Activated CD4-positive, alpha-beta T cell treated with anti-CD3 and anti-CD28 coated beads, Interleukin-2, Interleukin-4, amounts not matched to agents 100 ng/mL and 50 ng/mL, durations not matched to agents 16 hours and 8 hours (primary cell): ENCODE results near the gene SLCO1B1.
"Not testable (repeated sequence)": the region's sequence is repeated elsewhere in the genome, so short reads cannot be mapped to it uniquely, and the experiment has no call there.

Source experiments
- DNase-seq: peaks from one replicate; pipeline ENCODE4 v3.0.0-alpha.2; 2020; ENCODE audit warnings: low spot score

Gene SLCO1B1, protein sequence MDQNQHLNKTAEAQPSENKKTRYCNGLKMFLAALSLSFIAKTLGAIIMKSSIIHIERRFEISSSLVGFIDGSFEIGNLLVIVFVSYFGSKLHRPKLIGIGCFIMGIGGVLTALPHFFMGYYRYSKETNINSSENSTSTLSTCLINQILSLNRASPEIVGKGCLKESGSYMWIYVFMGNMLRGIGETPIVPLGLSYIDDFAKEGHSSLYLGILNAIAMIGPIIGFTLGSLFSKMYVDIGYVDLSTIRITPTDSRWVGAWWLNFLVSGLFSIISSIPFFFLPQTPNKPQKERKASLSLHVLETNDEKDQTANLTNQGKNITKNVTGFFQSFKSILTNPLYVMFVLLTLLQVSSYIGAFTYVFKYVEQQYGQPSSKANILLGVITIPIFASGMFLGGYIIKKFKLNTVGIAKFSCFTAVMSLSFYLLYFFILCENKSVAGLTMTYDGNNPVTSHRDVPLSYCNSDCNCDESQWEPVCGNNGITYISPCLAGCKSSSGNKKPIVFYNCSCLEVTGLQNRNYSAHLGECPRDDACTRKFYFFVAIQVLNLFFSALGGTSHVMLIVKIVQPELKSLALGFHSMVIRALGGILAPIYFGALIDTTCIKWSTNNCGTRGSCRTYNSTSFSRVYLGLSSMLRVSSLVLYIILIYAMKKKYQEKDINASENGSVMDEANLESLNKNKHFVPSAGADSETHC

DNA sequence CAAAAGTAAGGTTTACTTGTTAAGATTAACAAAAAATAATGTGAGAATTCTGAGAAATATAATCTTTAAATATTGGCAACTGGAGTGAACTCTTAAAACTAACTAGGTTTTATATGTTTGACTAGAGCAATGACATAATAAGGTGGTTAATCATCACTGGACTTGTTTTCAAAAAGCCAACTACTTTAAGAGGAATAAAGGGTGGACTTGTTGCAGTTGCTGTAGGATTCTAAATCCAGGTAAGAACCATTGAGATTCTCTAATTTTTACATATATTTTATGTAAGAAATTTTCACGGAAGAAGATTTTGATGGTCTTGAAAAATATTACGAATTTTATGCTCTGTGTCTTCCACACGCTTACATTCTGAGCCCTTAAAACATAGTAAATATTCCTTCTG is at the start of gene SLCO1B1:
Gene SLCO1B1 (plus strand): TSS at position 197 of the 400 bp plus-strand sequence. CDS start 10,381 bp downstream, outside the sequence.
- no peak for DNase-seq

DNA sequence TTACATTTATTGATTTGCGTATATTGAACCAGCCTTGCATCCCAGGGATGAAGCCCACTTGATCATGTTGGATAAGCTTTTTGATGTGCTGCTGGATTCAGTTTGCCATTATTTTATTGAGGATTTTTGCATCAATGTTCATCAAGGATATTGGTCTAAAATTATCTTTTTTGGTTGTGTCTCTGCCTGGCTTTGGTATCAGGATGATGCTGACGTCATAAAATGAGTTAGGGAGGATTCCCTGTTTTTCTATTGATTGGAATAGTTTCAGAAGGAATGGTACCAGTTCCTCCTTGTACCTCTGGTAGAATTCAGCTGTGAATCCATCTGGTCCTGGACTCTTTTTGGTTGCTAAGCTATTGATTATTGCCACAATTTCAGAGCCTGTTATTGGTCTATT is 46.2 kb upstream of the SLCO1B1 start:
- DNase-seq, result not testable (repeated sequence)

DNA sequence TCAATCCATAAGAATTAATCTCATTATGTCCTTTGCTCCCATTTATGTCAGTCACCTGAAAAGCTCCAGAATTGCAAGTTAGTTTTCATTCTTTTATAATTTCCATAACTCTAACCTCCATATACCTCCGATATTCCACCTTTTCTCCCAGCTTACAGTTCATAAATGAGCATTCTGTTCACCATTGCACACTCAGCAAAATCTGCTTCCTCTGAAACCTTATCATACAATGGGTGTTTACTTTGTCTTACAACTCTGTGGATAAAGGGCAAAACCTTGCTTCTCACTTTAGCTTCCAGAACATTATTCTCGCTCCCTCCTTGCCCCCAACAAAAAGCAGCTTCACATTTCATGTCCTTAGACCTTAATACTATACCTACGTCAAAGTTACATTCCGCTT is 19.3 kb upstream of the SLCO1B1 start:
- DNase-seq, result no peak

DNA sequence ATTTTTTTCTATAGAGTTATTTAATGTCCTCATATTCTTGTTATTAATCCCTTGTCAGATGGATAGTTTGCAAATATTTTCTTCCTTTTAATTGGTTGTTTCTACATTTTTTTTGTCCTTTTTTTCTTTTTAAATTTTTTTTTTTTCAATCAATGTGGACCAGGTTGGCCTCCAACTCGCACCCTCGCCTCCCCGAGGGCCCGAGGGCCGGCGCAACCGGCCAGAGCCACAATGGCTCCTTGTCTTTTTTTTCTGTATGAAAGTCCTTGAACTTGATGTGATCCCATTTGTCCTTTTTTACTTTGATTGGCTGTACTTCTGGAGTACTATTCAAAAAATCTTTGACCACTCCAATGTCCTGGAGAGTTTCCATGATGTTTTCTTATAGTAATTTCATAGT is 17.7 kb upstream of the SLCO1B1 start:
- no peak for DNase-seq

DNA sequence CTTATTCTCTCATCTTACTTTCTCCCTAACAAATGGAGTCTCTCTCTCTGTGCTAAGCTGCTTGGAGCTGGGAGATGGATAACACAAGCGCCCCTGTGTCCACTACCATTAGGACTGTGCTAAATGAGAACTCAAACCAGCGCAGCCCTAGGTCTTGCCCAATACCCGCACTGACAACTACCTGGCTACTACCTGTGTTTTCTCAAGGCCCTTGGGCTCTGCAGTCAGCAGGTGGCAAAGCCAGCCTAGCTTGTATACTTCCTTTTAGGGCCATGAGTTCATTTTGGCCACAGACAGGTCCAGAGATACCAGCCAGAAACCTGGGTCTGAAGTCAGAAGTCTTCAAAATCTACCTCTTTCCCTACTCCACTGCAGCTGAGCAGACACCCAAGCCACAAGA is 13.0 kb upstream of the SLCO1B1 start:
- no peak for DNase-seq

DNA sequence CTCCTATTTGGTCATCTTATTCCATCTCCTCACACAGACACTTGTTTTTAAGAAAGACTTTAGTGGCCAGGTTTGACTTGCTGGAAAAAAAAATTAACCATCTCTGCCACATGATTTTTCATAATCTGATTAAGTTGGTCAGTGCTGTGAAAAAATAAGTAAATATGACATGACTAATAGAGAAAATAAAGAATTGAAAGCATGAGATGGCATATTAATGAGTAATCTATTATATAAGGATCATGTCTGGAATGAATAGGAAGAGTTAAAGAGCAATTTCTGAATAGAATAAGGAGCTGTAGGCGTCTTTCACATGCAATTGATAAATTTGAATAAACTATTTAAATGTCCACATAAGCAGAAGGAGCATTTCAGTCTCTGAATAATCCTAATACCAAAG is 12.2 kb upstream of the SLCO1B1 start:
- DNase-seq, result no peak

DNA sequence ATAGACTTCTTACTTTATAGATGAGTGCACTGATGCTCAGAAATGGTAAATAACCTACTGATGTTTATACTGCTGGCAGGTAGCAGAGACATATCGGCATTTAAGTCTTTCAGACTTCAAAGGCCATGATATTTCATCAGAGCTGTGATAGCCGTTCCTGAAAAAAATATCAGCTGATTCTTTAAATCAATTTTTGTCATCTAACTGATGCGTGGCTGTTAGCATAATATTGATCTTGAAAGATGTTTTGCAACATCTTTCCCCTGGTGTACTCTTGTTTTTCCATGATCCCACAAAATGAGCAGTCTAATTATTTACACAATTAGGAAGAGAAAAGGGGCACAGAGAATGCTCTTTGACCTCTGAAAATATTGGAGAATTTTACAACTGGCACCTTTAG is 1.6 kb upstream of the SLCO1B1 start:
- DNase-seq, result no peak

DNA sequence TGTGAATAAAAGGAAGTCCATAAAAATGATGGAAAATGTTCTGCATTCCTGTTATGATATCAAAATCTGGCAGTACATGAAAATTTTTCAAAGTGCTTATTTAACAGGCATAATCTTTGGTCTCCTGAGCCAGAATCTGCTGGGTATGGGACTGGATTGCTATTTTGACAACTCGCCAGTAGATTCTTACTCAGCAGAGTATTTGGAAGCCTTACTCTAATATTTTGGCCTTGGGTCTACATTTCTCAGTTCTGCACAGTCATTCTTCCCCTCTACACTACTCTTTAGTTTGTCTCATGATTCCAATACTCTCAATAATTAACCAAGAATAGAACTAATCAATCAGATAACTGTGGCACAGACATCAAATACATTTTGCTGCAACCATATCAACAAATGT is 1.1 kb upstream of the SLCO1B1 start:
- DNase-seq, result no peak

DNA sequence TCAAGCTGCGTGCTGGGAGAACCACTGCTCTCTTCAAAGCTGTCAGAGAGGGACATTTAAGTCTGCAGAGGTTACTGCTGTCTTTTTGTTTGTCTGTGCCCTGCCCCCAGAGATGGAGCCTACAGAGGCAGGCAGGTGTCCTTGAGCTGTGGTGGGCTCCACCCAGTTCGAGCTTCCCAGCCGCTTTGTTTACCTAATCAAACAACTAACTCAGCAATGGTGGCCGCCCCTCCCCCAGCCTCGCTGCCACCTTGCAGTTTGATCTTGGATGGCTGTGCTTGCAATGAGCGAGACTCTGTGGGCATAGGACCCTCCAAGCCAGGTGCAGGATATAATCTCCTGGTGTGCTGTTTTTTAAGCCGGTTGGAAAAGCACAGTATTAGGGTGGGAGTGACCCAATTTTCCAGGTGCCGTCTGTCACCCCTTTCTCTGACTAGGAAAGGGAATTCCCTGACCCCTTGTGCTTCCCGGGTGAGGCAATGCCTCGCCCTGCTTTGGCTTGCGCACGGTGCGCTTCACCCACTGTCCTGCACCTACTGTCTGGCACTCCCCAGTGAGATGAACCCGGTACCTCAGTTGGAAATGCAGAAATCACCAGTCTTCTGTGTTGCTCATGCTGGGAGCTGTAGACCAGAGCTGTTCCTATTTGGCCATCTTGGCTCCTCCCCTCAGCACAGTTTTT is 6.5 kb downstream of the SLCO1B1 start:
- not testable (repeated sequence) for DNase-seq

DNA sequence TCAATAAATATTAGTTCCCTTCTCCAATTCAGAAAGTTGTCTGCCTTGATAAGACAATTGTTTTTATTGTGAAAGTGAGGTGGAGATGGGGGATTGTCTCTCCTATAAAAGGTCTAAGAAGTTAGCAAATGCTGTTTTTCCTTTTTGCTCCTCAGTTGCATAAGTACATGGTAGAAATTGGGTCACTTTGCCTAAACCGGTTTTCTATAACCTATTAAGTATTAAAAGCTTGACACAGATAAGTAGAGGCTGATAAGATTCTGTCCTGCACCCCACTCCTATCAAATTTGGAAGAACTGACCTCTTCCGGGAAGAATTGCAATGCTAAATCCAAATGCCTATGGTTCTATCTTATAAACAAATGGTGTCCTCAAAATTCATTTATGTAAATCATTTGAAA is 7.0 kb downstream of the SLCO1B1 start:
- DNase-seq, result no peak

DNA sequence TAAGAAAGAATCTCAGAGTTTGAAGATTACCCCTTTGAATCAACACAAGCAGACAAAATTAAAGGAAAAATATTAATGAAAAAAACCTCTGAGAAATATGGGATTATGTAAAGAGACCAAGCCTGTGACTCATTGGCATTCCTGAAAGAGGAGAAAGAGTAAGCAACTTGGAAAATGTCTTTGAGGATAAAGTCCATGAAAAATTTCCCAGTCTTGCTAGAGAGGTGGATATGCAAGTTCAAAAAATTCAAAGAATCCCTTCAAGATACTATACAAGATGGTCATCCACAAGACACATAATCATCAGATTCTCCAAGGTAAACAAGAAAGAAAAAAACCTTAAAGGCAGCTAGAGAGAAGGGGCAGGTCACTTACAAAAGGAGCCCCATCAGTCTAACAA is 13.3 kb downstream of the SLCO1B1 start:
- DNase-seq, result no peak

DNA sequence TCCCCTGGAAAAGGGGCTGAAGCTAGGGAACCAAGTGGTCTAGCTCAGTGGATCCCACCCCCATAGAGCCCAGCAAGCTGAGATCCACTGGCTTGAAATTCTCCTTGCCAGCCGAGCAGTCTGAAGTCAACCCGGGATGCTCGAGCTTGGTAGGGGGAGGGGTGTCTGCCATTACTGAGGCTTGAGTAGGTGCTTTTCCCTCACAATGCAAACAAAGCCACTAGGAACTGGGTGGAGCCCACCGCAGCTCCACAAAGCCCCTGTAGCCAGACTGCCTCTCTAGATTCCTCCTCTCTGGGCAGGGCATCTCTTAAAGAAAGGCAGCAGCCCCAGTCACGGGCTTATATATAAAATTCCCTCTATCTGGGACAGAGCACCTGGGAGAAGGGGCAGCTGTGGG is 18.9 kb downstream of the SLCO1B1 start:
- DNase-seq, result not testable (repeated sequence)

DNA sequence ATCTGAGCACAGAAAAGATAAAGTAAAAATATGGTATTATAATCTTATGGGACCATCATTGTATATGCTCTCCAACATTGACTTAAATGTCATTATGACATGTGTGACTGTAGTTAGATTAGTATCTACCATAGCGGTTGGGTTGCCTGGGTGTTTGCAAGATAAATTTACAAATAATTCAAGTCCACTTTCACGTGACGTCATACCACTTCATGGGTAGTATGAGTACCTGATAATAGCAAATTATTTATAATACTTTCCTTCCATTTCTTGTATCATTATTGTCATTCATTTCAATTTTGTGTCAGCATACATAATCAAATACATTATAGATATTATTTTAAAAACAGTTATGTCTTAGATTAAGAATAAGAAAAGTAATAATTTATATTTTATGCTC is 20.2 kb downstream of the SLCO1B1 start:
- DNase-seq, result no peak

DNA sequence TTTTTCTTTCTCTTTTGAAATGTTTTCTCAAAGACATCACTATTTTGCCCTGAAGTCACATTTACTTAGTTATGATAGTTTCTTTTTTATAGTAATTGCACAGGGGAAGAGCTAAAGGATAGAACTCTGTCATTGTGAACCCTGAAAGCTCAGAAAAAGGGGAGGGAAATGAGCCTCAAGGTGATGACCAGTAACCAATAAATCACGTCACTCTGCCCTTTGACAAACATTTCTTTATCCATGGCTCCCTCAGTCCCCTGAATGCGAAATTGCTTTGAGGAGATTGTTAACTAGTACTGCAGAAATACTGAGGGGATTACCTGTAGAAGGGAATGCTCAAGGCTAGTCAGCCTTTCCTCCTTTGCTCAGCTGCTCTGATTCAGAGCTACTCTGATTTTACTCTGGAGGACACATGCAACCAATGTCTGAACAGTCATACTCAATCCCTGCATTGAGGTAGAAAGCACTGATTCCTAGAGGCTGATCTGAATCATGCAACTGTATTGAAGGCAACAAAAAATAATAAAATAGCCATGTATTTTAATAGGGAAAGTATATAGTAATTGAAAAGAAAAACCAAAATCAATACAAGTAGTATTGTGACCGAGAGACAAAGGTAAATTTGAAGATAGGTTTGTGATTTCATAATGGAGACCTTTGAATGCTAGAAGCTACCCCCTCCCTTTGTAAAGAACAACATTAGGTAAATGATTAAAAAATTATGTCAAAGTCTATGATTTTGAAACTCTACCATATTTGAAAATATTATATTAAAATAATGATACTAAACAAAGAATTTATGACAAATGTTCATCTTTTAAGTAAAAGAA is 24.7 kb downstream of the SLCO1B1 start:
- no peak for DNase-seq

DNA sequence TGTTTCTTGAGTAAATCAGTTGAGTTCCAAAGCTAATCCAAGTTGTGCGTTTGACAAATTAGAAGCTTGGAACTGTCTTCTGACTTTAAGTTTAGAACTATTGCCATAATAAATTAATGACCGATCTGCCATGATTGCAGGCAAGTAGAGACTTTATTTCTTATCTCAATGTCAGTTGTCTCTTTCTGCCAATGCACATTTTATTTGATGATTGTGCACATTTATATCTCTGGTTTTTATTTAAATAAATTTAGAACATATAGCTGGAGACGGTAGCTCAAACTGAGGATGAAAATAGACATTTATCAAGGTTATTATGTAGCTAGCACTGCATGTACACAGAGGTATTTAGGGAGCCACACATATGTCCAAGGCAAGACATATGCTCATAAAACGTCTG is 34.1 kb downstream of the SLCO1B1 start:
- DNase-seq, result no peak

DNA sequence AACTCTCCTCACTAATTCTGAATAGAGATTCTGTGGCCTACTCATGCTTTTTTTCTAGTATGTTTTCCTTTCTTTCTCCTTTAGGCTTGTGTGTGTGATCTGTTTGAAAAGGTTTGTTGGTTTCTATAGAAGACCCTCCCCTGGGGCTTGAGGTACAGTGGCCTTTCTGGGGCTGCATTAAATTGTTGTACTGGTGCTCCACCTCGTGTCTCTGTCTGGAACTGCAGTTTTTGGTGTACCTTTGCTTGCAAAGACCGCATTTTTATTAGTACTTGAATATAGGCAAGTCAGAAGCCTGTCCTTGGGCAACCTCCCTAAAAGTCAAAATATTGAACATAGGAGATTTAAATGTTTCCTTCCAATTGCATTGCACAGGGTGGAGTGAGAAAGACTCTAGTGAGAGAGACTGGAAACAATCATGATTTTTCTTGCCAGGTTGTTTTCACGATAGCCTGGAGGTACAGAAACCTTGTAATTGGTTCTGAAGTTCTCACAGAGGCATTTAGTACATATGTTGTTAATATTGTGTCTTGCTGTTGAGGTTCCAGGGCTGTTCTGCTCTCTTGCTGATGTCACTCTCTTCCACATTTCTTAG is 39.0 kb downstream of the SLCO1B1 start:
- peak; percentile 40 for DNase-seq

DNA sequence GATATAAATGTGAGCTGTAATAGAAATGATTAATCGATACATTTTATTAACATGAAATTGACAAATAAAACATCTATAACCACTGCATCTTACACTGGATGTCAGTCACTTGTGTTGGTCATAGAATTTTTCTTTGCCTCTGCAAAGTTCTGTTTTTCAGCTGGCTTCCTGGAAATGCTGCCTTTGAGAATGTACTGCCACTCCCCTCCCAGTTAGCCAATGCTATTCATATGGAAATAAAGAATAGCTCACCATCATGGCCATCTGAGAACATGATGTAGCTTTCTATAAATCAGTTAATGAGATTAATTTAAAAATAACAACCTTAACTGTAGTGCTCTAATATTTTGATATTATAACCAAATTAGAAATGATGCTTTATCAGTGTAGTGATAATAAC is 41.1 kb downstream of the SLCO1B1 start:
- no peak for DNase-seq

DNA sequence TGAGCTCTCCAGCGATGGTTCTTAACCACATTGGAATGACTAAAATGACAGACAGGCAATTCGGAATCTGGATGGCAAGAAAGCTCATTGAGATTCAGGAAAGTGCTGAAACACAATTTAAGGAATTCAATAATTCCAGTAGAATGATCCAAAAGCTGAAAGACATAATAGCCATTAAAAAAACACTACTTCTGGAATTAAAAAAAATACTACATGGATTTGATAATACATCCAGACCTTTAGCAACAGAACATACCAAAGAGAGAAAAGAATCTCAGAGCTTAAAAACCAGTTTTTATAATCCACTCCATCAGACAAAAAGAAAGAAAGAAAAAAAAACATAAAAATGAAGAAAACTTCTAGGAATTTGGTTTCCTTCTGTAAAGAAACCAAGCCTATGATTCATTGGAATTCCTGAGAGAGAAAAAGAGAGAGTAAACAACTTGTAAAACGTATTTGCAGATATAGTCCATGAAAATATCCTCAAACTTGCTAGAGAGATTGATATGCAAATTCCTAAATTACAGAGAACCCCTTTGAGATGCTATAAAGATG is 52.8 kb downstream of the SLCO1B1 start:
- DNase-seq, result no peak

DNA sequence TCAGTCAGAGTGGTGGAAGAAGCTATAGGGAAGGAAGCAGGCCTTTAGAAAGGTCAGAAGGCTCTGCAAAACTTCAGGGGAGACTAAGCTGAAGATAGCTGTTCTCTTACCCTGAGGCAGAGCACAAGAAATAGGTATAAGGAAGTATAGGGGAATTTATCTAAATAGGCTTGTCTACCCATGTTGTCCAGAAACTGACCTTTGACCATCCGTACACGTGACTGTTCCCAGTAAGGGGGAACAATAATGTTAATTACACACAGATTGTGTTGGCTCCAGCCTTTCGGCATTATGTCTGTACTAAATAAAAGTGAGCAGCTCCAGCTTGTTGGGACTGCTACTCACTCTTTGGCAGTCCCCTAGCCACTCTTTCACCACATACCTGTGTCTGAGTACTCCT is 59.0 kb downstream of the SLCO1B1 start:
- no peak for DNase-seq

DNA sequence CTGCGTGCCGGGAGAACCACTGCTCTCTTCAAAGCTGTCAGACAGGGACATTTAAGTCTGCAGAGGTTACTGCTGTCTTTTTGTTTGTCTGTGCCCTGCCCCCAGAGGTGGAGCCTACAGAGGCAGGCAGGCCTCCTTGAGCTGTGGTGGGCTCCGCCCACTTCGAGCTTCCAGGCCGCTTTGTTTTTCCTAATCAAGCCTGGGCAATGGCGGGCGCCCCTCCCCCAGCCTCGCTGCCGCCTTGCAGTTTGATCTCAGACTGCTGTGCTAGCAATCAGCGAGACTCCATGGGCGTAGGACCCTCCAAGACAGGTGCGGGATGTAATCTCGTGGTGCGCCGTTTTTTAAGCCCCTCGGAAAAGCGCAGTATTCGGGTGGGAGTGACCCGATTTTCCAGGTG is 83.4 kb downstream of the SLCO1B1 start:
- not testable (repeated sequence) for DNase-seq

DNA sequence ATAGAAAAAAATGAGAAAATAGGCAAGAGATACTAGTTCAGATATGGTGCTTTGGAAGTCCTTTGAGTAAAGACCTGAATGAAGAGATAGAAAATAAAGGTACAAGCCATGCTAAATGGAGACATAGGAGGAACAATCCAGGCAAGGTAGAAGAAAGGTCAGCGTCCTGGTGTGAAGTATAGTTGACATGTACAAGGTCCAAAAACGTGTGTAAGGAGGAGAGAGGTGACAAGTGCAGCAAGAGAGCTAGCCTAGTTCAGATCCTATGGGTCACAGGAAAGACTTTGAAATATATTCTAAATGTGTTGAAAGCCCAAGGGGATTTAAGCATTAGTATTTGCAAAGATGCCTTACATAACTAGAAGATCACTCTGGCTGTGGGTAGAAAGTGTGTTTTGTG is 88.2 kb downstream of the SLCO1B1 start:
- no peak for DNase-seq
